Muscle of back (tissue), 11 donors: ENCODE results near the gene SLC35A3. TPM values are rescaled to one million over a fixed set of nuclear protein-coding genes. Genes with fewer than 3 reads are reported as not detected.
"Not testable (repeated sequence)": the region's sequence is repeated elsewhere in the genome, so short reads cannot be mapped to it uniquely, and the experiment has no call there.

Experiments
- DNase-seq, 3 donors: peaks; one replicate each; pipeline versions ENCODE4 v3.0.0 to v3.0.0-alpha.2; 2013
- polyA plus RNA-seq, 10 donors: library from polyadenylated mRNA; unstranded; fragments of 120-200 nt; gene quantifications; one replicate each; pipeline ENCODE4 v1.2.1, GENCODE V29; 2013; ENCODE audit not compliant: insufficient read length in 10 of 10

Gene SLC35A3
- polyA plus RNA-seq, 10 donors: 9.7 to 20.8 (median 14.6) TPM

DNA sequence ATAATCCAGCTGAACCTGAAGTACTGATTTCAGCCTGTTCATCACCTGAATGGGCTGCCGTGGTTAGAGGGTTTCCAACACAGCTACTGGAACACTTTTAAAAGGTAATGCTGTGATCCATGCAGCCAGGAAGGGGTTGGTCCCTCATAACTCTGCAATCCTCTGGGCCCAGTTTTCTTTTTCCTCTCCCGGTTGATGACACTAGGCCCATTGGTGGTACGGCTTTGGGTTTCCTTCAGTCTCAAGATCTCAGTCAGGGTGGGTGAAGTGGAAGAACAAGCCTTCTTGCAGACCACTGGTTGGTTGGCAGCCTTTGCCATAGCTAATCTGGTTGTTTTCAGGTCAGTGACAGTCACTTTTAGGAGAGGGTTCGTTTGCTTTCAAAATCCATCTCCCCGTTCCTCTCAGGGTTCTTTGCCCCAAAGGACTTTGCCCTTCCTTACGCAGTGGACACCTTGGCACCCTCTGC lies 502 bp upstream of the SLC35A3 start:
- no peak for DNase-seq

DNA sequence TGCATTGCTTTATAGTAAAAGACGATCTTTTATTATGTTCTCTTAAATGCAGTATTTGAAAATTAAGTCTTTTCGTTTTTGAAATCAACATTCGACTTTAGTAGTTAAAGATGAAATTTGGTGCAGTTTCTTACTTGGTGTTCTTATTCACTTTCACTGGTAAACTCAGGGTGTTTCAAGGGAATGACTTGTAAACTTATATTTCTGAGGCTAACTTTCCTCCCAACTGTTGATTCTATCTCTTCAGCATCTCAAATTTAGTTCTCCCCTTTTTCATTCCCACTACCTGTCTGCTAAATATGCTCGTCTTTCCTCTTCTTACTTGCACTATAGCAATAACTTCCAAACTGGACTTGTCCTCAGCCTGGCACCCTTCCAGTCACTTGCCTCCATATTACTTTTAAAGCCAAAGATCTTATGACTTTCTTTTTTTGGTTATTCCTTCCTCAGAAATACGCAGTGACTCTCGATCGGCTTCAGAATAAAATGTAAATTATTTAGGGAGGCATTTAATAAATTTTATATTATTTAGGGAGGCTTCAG lies 988 bp downstream of the SLC35A3 start:
- no peak for DNase-seq

DNA sequence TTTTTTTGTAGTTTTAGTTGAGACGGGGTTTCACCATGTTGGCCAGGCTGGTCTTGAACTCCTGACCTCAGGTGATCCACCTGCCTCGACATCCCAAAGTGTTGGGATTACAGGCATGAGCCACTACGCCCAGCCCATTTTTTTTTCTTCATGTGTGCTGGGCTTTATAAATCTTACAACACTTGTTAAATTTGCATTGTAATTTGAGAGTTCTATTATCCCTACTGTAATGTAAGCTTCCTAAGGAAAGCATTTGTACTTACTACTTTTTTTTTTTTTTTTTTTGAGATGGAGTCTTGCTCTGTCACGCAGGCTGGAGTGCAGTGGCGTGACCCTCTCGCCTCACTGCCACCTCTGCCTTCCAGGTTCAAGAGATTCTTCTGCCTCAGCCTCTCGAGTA lies 2.3 kb downstream of the SLC35A3 start:
- DNase-seq: not testable (repeated sequence)

DNA sequence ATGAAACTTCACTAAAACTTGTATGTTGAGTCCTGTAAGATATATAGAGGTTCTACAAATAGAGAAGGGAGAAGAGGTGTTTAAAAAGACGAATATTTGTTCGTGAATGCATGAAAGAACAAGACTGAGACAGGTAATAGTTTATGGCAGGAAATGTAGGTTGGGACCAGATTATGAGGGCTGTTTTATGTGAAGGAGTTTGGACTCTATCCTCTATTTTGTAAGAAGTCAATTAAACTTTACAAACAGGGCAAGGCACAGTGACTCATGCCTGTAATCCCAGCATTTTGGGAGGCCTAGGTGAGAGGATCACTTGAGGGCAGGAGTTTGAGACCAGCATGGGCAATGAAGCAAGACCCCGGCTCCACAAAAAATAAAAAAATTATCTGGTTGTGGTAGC lies 5.7 kb downstream of the SLC35A3 start:
- DNase-seq: no peak

DNA sequence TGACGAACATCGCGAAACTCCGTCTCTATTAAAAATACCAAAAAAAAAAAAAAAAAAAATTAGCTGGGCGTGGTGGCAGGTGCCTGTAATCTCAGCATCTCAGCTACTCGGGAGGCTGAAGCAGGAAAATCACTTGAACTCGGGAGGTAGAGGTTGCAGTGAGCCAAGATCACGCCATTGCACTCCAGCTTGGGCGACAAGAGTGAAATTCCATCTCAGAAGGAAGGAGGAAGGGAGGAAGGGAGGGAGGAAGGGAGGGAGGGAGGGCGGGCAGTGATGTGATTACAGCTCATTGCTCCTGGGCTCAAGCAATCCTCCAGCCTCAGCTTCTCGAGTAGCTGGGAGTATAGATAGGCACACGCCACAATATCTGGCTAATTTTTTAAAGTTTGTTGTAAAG lies 7.5 kb downstream of the SLC35A3 start:
- not testable (repeated sequence) for DNase-seq

DNA sequence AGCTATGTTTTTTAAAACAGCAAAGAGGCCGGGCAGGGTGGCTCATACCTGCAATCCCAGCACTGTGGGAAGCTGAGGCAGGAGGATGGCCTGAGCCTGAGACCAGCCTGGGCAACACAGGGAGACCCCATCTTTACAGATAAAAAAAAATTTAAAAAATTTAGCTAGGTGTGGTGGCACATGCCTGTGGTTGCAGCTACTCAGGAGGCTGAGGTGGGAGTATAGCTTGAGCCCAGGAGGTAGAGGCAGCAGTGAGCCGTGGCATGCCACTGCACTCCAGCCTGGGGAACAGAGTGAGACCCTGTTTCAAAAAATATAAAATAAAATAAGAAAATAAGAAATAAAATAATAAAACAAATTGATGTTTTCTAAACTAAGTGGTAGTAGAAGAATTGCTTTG lies 8.4 kb downstream of the SLC35A3 start:
- DNase-seq: no peak

DNA sequence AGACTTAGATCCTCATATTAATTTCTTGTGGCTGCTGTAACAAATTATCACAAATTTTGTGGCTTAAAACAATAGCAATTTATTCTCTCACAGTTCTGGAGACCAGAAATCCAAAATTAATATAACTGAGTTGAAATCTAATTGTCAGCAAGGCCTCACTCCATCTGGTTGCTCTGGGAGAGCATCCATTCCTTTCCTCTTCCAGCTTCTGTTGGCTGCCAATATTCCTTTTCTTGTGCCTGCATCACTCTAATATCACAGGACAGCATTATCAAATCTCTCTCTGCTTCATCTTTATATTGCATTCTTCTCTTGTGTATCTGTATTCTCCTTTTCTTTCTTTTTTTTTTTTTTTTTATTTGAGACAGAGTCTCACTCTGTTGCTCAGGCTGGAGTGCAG lies 9.3 kb downstream of the SLC35A3 start:
- DNase-seq: peak in 2 of 3 donors; percentile 19 to 46

DNA sequence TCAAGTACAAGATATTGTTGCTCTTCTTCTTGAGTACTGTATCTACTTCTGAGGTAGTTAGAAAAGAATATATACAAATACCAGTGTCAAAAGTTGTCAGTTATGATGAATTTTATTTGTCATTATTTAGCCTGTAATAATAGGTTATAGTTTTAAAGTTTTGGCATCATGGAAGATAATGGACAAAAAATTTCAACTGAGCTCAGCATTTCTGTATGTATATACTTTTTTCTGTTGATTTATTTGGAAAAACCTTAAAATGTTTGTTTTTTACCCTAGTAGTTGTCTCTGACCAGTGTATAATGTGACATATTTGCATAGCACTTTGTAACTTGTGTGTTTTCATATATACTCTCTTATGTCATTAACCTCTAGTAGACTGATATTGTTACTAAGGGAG lies 11.1 kb downstream of the SLC35A3 start:
- DNase-seq: no peak

DNA sequence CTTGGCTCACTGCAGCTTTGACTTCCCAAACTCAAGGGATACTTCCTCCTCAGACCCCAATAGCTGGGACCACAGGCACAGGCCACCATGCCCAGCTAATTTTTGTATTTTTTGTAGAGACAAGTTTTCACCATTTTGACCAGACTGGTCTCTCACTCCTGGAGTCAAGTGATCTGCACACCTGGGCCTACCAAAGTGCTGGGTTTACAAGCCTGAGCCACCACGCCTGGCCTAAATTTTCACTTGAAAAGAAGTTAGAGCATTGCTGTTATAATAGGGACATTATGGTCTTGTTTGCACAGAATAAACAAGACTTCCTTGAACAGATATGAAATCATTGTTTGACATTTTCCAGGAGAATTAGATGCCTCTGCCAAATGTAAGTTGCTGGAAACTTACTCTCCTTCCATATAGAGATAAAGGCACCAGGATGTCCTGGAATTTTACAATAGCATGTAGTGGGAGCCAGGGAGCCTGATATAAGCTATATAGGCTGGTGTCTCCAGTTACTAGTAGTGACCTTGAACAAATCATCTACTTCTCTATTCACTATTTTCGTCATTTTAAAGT lies 16.9 kb downstream of the SLC35A3 start:
- no peak for DNase-seq

DNA sequence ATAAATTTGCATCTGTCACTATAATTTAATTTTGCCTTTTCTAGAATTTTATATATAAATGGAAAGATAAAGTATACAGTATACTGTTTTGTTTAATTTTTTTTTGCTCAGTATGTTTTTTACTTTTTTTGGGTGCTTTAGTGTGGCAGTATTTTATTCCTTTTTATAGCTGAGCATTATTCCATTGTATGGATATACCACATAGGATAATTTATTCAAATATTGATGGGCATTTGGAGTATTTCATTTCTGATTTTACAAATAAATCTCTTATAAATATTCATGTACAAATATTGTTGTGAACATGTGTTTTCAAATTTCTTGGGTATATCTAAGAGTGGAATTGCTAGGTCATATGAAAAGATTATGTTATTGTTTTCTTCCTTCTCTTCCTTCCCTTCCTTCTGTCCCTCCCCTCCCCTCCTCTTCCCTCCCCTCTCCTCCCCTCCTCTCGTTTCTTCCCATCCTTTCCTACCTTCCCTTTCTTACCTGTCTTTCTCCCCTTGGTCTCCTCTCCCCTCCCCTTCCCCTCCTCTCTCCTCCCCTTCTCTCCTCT lies 18.5 kb downstream of the SLC35A3 start:
- DNase-seq: no peak

DNA sequence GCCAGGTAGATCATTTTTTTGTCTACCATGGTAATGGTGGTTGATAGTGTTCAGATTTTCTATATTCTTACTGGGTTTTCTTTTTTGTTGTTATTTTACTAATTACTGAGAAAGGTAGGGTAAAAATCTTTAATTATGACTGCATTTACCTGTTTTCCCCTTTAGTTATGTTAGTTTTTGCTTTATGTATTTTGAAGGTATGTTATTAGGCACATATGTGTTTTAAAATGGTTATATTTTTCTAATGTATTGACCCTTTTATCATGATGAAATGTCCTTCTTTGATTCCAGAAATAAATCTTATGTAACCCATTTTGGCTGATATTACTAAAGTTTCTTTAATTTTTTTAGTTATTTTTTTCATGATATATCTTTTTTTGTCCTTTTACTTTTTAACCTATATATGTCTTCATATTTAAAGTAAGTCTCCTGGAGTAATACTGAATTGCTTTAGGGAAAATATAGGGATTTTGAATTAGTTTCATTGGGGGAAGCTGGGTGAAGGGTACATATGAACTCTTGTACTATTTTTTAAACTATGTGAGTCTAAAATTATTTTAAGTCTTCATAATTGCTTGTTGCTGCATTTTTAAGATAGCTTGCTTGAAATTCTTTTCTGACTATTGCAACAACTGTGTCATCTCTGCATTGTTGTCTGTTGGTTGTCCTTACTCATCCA lies 22.4 kb downstream of the SLC35A3 start:
- no peak for DNase-seq

DNA sequence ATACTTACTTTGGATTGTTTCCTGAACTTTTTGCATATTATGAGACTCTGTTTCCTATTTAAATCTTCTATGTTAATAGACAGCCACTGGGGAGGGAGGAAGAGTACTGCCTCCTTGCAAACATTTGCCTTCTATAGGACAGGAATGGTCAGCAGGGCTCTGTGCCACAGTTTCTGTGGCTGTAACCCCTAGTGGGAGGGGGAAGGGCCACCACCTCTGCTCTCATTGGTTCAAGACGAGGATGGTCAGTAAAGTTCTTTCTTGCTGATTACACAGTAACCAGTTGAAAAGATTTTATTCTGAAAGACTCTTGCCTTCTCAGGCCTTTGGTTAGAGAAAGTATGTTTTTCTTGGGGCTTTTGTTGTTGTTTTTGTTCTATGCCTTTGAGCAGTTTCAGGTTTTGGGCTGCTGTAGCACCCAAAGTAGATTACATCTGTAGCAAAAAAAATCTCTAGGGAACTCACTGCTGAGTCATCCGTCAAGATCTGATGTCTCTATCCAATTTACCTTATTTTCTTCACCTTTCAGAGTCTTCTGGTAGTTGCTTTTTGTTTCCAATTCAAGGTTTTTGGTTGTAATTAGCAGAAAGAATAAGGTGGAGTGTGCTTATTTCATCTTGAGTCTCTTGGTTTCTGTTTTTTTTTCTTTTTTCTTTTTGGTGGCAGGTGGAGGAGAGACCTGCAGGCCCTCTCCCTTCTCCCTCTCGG lies 23.1 kb downstream of the SLC35A3 start:
- DNase-seq: no peak

DNA sequence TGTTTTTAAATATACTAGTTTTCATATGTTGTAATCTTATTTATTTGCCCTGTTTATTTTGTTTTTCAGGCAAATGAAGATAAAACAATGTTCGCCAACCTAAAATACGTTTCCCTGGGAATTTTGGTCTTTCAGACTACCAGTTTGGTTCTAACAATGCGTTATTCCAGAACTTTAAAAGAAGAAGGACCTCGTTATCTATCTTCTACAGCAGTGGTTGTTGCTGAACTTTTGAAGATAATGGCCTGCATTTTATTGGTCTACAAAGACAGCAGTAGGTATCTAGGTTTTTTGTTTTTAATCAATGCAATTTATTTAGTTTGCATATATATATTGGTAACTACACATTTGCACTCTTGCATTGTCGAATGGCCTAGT lies 23.7 kb downstream of the SLC35A3 start:
- DNase-seq: no peak

DNA sequence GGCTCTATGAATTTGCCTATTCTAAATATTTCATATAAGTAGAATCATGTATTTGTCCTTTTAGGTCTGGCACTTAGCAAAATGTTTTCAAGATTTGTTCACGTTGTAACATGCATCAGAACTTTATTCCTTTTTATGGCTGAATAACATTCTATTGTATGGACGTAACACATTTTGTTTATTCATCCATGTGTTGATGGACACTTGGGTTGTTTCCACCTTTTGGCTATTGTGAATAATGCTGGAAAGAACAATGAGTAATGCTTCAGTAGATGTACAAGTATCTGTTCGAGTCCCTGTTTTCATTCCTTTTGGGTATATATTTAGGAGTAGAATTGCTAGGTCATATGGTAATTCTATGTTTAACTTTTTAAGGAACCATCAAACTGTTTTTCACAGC lies 24.7 kb downstream of the SLC35A3 start:
- no peak for DNase-seq

DNA sequence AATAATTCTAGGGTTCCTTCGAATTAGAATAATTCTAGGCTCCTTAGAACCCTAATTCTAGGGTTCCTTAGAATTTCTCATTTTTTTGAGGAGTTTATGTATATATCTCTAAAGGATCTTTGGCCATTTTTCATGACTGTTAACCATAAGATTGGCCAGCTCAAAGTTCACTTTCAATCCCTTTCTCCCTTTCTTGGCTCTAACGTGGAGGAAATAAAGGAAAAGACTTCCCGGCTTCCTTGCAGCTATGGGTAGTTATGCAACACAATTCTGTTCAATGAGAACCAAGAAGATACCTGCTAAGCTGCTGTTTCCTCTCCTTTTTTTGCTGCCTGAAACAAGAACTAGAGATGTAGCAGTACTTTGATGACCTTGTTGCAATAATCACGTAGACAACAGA lies 27.2 kb downstream of the SLC35A3 start:
- no peak for DNase-seq

DNA sequence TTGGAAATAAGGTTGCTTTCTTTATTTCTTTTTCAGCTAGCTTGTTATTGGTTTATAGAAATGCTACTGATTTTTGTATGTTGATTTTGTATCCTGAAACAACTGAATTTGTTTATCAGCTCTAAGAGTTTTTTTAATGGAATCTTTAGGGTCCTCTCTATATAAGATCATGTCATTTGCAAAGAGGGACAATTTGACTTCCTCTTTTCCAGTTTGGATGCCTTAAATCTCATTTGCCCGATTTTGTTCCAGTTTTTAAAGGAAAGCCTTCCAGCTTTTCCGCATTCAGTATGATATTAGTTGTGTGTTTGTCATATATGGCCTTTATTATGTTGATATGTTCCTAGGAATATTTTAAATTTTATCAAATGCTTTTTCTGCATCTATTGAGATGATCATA lies 31.7 kb downstream of the SLC35A3 start:
- no peak for DNase-seq

DNA sequence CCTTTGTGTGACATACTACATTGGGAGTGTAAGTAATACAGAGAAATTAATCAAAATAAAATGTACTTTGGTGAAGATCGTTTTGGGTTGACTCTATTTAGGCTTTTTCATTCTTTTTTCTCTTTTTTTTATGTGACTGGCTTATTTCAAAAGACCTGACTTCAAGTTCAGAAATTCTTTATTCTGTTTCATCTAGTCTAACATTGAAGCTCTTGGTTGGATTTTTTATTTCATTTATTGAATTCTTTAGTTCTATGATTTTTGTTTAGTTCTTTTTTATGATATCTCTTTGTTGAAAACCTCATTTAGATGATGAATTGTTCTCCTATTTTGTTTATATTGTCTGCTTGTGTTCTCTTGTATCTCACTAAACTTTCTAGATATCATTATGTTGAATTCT lies 35.6 kb downstream of the SLC35A3 start:
- DNase-seq: no peak

DNA sequence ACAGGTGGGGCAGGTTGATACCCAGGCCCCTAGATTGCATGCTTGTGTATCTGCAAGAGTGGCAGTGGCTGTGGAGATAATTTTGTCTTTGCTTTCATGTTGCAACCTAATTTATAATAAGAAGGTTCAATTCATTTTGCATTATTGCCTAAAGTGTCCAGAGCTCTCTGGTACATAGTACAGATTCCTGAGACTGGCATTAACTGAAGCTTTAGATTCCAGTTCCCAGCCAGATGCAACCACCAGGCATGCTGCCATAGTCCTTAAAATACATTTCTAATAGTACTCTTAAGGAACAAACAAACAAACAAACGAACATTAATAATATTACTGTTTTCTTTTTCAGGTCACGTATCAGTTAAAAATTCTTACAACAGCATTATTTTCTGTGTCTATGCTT lies 36.9 kb downstream of the SLC35A3 start:
- DNase-seq: no peak

DNA sequence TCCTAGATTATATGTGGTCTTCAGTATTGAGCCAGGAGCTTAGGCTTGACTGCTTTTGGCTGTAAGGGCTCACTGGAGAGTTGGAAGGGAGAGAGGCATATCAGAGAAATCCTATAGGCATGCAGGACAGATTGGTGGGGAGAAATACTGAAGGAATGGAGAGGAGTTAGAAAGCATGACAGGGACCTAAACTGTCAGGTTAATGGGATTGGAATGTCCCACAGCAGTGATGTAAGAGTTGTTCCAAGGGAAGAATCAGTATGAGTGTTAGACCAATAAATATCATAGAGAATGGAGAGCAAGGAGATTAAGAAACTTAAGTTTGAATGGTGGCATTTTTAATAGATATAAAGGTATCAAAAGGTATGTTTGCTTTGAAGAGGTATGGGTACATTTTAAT lies 39.7 kb downstream of the SLC35A3 start:
- DNase-seq: peak in 1 of 3 donors; percentile 2

DNA sequence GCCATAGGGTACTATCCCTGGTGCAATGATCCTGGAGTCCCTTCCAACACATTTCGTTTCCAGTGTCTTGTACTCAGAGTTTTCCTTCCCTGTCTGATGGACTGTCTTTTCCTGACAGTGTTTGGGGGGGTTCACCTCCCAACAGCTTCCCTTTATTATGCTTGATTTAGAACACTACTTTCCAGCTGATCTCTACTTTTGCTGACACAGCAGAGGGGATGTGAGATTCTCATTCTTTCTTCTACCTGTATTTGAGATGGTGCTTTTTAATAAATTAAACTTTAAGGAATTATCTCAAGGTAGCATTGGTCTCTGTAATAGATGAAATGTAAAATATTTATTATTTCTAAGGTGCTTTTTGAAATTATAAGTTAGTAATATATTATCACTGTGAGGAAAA lies 41.0 kb downstream of the SLC35A3 start:
- no peak for DNase-seq

DNA sequence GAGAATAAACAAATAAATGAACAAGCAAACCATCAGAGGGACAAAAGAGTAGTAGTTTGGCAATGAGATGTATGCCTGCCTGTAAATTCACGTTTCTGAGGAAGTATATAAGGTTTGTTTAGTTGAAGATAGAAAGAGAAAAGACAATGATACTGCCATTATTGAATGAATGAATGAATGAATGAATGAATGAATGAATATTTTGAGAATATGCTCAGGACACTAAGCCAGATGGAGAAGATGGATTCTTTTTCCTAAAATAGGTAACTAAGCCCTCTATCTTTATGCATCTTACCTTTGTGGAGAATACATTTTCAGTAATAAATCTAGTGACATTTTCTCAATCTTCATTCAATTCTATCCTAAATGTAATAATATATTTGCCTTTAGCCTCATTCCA lies 49.4 kb downstream of the SLC35A3 start:
- no peak for DNase-seq

DNA sequence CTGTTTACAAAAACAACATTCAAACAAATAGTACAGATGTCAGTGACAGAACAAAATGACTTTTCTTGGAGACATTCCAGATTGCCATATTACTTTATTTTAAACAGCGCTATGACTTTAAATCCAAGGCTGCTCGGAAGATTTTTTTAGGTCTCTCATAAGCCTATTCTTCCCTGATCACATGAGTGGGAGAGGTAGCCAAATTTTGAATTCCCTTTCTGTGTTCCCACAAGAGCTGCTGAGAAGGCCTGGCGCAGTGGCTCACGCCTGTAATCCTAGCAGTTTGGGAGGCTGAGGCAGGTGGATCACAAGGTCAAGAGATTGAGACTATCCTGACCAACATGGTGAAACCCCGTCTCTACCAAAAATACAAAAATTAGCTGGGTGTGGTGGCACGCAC lies 53.7 kb downstream of the SLC35A3 start:
- DNase-seq: no peak

DNA sequence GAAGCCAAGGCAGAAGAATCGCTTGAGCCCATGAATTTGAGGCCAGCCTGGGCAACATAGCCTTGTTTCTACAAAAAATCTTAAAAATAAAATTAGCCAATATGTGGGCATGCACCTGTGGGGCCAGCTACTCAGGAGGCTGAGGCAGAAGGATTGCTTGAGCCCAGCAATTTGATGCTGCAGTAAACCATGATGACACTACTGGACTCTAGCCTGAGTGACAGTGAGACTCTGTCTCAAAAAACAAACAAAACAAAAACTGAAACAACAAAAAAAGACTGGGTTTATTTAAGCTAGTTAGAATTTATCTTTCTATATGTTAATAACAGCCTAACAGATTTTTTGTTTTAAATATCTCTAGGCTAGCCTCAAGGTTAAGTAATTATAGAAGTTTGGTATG lies 57.4 kb downstream of the SLC35A3 start:
- DNase-seq: no peak
